GM10847 (cell line): ENCODE results near the gene CNTNAP5.

ENCODE experiments used
- POLR2A ChIP-seq: IDR thresholded peaks from 2 replicates; pipeline ENCODE4 v1.6.1; 2011; ENCODE audit not compliant: insufficient read length; ENCODE audit errors: extremely low read depth

CNTNAP5 gene

GRCh38 chr2:124649001-124649400 is 623.9 kb downstream of the CNTNAP5 start:
- TF ChIP-seq POLR2A, result no peak

DNA sequence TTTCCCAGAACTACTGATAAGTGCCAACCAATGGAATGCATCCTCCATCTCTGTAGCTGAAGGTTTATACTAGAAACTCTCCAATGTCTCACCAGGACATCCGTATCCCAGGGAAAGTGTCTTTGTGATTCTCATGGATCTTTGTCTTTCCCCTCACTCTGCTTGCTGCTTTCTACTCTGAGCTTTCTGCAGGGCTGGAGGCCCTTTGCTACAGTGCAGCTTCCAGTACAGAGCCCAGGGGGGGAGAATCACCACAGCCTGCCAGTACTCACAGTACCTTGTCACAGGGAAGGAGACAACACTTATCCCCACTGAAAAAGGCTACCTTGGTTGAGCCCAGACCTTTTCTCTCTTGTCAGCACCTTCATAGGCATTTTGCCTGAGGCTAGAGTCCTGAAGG is 627.0 kb downstream of the CNTNAP5 start:
- no peak for TF ChIP-seq POLR2A

DNA sequence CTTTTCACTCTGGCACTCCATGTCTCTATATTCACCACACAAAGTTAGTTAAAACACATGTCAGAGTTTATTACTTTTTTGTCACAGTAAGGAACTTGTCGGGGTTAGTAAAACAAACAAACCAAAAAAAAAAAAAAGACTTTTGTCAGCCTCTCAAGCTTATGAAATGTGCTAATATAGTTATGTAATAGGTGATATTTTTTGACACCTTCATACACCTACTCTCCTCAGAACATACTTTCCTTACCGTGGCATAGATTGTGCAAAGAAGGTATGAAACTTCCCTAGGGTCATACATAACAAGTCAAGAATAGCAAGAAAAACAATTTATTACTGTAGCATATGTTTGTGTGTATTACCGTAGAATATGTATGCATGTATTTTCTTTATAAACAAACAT is 633.3 kb downstream of the CNTNAP5 start:
- no peak for TF ChIP-seq POLR2A

GRCh38 chr2:124661558-124661957 is 636.5 kb downstream of the CNTNAP5 start:
- TF ChIP-seq POLR2A, result no peak

- TF ChIP-seq POLR2A, result no peak
These were observed 638.0 kb downstream of the CNTNAP5 start for GRCh38 chr2:124662946-124663644.

- TF ChIP-seq POLR2A, result no peak
These were observed 638.5 kb downstream of the CNTNAP5 start for GRCh38 chr2:124663645-124663997.

- no peak for TF ChIP-seq POLR2A
These were observed 639.3 kb downstream of the CNTNAP5 start for GRCh38 chr2:124664363-124664762.

DNA sequence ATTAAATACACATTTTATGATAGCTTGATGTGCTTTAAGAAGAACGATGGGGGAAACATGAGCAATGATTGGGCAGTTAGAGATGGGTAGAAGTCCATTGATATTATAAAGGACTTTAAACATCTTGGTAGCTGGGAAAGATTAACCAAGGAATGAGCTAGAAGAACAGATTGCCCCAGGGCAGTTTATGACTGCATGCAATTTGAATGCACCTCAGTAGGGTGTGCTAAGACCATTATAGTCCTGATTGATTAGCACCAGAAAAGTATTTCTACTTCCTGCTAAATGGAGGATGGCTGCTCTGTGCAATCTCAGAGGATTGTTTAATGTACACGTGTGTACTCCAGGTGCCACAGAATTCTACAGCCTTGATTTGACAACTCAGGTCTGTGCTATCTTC is 641.9 kb downstream of the CNTNAP5 start:
- no peak for TF ChIP-seq POLR2A

- no peak for TF ChIP-seq POLR2A
These were observed 643.1 kb downstream of the CNTNAP5 start for GRCh38 chr2:124668161-124668560.

DNA sequence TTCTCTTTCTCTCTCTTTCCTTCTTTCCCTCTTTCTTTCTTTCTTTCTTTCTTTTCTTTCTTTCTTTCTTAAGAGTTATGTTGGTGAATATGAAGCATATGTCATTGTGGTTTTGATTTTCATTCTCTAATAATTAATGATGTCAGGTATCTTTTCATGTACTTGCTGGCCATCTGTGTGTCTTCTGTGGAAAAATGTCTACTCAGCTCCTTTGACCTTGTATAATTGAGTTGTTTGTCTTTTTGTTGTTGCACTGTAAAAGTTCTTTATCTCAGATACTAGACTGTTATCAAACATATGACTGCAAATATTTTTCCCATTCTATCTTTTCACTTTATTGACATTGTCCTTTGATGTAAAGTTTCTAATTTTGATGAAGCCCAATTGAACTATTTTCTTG is 645.1 kb downstream of the CNTNAP5 start:
- TF ChIP-seq POLR2A, result no peak

DNA sequence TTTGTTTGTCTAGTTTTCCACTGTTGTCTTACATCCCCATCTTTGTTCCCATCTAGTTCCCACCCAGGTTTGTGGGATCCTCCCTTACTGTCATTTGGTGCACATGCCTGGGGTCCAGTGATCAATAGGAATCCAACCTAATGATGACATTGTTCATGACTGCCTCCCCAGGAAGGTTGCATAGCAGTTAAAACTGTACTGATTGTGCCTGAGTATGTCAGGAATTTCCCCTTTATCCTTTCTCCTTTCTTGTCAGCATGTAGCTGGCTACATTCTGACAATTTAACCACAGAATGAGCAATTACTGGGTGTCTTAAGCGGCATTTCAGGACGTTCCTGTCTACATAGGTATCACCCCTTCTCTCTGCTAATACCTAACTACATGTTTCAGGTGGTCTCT is 653.0 kb downstream of the CNTNAP5 start:
- TF ChIP-seq POLR2A, result no peak

DNA sequence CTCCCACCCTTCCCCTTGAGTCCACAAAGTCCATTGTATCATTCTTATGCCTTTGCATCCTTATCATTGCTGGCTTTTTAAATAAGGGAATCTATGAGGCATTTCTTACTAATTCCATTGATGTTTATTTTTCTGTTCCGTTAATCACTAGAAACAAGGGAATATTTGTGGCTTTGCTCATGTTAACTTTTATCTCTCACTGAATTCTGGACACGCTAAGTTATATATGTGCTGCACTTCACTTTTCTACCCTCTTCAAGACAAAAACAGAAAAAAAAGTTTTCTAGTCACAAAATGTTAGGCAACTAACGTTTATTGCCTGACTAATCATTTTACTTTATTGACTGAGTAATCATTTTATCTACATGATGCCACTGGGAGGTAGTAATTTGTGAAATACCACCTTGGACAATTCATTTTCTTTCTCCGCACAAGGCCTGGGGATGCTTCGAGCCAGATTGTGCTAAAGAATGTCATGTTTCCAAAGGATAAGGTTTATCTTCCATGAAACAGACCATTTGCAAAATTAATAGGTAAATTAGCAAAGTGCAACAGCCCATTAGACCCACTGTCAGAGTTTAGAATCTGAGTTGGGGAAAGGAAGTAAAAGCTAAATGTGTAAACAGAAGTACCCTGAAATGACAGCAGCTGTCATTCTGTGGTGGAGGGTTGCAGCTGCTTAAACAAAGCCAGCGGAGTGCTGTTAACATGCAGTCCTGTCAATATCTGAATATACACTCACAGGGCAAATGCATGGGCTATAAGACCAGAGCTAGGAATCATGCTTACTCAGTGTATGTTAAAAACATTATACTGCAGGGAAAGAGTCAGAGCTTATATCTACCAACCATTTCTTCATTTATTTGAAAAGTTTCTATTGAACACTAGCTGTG is 658.7 kb downstream of the CNTNAP5 start:
- TF ChIP-seq POLR2A, result no peak

GRCh38 chr2:124689348-124689747 is 664.3 kb downstream of the CNTNAP5 start:
- no peak for TF ChIP-seq POLR2A

GRCh38 chr2:124692216-124692615 is 667.1 kb downstream of the CNTNAP5 start:
- TF ChIP-seq POLR2A, result no peak

DNA sequence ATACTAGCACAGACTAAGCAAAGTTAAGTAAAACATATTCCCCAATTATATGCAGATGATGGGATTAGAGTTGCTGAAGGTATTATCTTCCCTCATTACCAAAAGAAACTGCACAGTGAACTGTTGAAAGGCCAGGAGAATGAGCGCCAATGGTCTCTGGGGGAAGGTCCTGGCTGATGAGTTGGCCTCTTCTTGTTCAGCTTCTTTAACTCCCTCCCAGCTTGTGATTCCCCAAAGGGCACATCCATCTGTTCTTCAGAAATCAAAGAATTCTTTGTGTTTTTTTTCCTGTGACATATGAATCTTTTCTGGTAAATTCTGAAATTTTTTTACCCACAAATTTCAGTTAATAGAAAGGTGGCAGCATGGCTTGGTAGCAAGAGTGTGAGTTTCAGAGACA is 667.6 kb downstream of the CNTNAP5 start:
- TF ChIP-seq POLR2A, result no peak

DNA sequence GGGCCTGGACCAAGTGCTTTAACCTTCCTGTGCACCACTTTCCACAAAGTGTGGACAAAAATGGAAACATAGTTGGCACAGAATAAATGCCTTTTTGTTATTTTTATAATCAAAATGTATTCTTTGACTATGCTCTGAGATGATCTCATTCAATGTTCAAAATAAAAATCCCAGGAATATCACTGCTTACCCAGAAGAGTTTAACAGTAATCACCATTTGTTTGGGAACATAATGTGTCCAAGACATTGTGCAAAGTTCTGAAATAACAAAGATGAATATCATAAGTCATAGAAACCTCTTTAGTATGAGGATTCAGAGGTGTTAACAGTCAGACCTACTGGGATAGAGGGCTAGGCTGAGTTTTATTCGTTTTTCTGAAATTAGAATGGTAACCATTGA is 668.1 kb downstream of the CNTNAP5 start:
- TF ChIP-seq POLR2A, result no peak
